Trophoblast cell (in vitro differentiated cells and primary cell): Measurements from ENCODE around the gene KRTAP1-5.

Source experiments
- DNase-seq, 2 donors: peaks; one replicate each; pipeline ENCODE4 v3.0.0-alpha.2; 2016
- H2AFZ ChIP-seq: 2 replicates; pipeline ENCODE4 v1.6.1; 2013; ENCODE audit warnings: low read length, moderate library complexity, mild to moderate bottlenecking; ENCODE audit not compliant: insufficient read depth, poor library complexity
- H2AK5ac ChIP-seq: 2 replicates; pipeline ENCODE4 v1.6.1; 2013; ENCODE audit warnings: mild to moderate bottlenecking, low read length
- H2BK120ac ChIP-seq: 2 replicates; pipeline ENCODE4 v1.6.1; 2013; ENCODE audit warnings: low read length, mild to moderate bottlenecking, moderate library complexity; ENCODE audit not compliant: insufficient read depth, poor library complexity
- H2BK12ac ChIP-seq: 2 replicates; pipeline ENCODE4 v1.6.1; 2013; ENCODE audit warnings: mild to moderate bottlenecking, low read length, moderate library complexity
- H2BK5ac ChIP-seq: 2 replicates; pipeline ENCODE4 v1.6.1; 2013; ENCODE audit warnings: low read length, low read depth, moderate library complexity, mild to moderate bottlenecking; ENCODE audit not compliant: poor library complexity
- H3K14ac ChIP-seq: 2 replicates; pipeline ENCODE4 v1.6.1; 2013; ENCODE audit warnings: mild to moderate bottlenecking, low read length
- H3K18ac ChIP-seq: 2 replicates; pipeline ENCODE4 v1.6.1; 2013; ENCODE audit warnings: mild to moderate bottlenecking, low read length
- H3K23ac ChIP-seq: 2 replicates; pipeline ENCODE4 v1.6.1; 2013; ENCODE audit warnings: low read length
- H3K27ac ChIP-seq: 2 replicates; pipeline ENCODE4 v1.5.1; 2013; ENCODE audit warnings: low read depth, mild to moderate bottlenecking, inconsistent platforms, low read length, moderate library complexity
- H3K27me3 ChIP-seq: 2 replicates; pipeline ENCODE4 v1.6.1; 2013; ENCODE audit warnings: inconsistent platforms, mild to moderate bottlenecking, low read length, moderate library complexity; ENCODE audit not compliant: insufficient read depth
- H3K36me3 ChIP-seq, 2 experiments: 1 replicate in 1 of 2; 2 replicates in 1 of 2; pipeline ENCODE4 v1.6.1; 2013; ENCODE audit warnings: low read length in 2 of 2, mild to moderate bottlenecking in 2 of 2, moderate library complexity in 1 of 2; ENCODE audit not compliant: insufficient read depth in 2 of 2, control insufficient read depth in 1 of 2
- H3K4ac ChIP-seq: 2 replicates; pipeline ENCODE4 v1.6.1; 2013; ENCODE audit warnings: low read depth, mild to moderate bottlenecking, low read length, moderate library complexity
- H3K4me1 ChIP-seq, 2 experiments: 1 replicate in 1 of 2; 2 replicates in 1 of 2; pipeline ENCODE4 v1.6.1; 2013; ENCODE audit warnings: low read length in 2 of 2, mild to moderate bottlenecking in 2 of 2, moderate library complexity in 1 of 2; ENCODE audit not compliant: insufficient read depth in 2 of 2, control insufficient read depth in 1 of 2
- H3K4me2 ChIP-seq: 2 replicates; pipeline ENCODE4 v1.6.1; 2013; ENCODE audit warnings: inconsistent platforms, mild to moderate bottlenecking, low read length, moderate library complexity
- H3K4me3 ChIP-seq: 2 replicates; pipeline ENCODE4 v1.5.1; 2013; ENCODE audit warnings: mild to moderate bottlenecking, low read depth, low read length, inconsistent platforms
- H3K79me1 ChIP-seq: one replicate; pipeline ENCODE4 v1.6.1; 2013; ENCODE audit warnings: low read length
- H3K79me2 ChIP-seq: 2 replicates; pipeline ENCODE4 v1.6.1; 2013; ENCODE audit warnings: low read length, mild to moderate bottlenecking; ENCODE audit not compliant: control insufficient read depth, insufficient read depth, poor library complexity
- H3K9ac ChIP-seq: 2 replicates; pipeline ENCODE4 v1.6.1; 2013; ENCODE audit warnings: mild to moderate bottlenecking, low read length
- H3K9me3 ChIP-seq: 2 replicates; pipeline ENCODE4 v1.6.1; 2013; ENCODE audit warnings: low read depth, mild to moderate bottlenecking, control low read depth, inconsistent platforms, low read length; ENCODE audit not compliant: insufficient read depth
- H4K12ac ChIP-seq: 2 replicates; pipeline ENCODE4 v1.6.1; 2013; ENCODE audit warnings: low read depth, mild to moderate bottlenecking, low read length, moderate library complexity
- H4K8ac ChIP-seq: 2 replicates; pipeline ENCODE4 v1.6.1; 2013; ENCODE audit warnings: low read depth, mild to moderate bottlenecking, low read length, moderate library complexity
- H4K91ac ChIP-seq: one replicate; pipeline ENCODE4 v1.6.1; 2013; ENCODE audit warnings: low read depth, mild to moderate bottlenecking, low read length, moderate library complexity
- WGBS: extraction: QIAGEN DNeasy Blood & Tissue Kit; methylation state at CpG from one replicate; pipeline ENCODE4 v1.1.7; 2013; ENCODE audit warnings: missing lambda C conversion rate; ENCODE audit not compliant: insufficient read length, insufficient coverage; ENCODE audit errors: extremely low coverage; 5-methylcytosine and 5-hydroxymethylcytosine counted together

KRTAP1-5 gene

GRCh38 chr17:41015454-41015853 is 11.6 kb downstream of the KRTAP1-5 start:
- WGBS: no CpG with 5 or more reads among the region's 7 CpGs
- Histone ChIP-seq H2BK5ac (no peak overlapping the region), H3K4ac (no peak overlapping the region), H3K23ac (no peak overlapping the region), H3K4me1 (no peaks in the 10 kb centered on the region), H3K4me3 (no peak overlapping the region), H3K27me3 (no peaks in the 10 kb centered on the region), H3K9me3 (no peaks in the 10 kb centered on the region), H2BK120ac (no peak overlapping the region), H3K36me3 (no peaks in the 10 kb centered on the region), H3K27ac (no peak overlapping the region), H3K79me2 (no peaks in the 10 kb centered on the region), H2AFZ (no peak overlapping the region), H3K14ac (no peak overlapping the region), H3K4me2 (no peak overlapping the region), H3K79me1 (no peaks in the 10 kb centered on the region), H4K91ac (no peak overlapping the region), H2BK12ac (no peak overlapping the region), H3K18ac (no peak overlapping the region), H4K12ac (no peak overlapping the region), H4K8ac (no peak overlapping the region), H2AK5ac (no peak overlapping the region), H3K9ac (no peak overlapping the region)
- DNase-seq: no peak

DNA sequence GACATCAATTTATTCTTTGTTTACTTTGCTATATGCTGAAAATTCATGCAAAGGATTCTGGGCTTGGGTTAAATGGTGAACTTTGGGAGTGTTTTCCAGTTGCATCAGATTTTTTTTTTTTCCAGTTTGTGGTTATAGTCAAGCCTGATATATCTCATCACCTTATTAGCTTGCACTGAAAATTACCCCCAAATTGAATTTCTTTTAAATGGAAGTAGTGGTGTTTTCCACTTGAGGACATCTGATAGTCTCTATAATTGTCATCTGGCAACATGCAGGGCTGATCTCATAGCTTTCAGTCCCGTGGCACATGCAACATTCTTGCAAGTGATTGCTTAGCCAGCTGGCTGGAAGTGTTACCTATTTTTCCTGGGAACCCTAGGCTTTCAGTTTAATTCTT is 13.4 kb downstream of the KRTAP1-5 start:
- H3K79me1 ChIP-seq: peaks cover 2% of the 10 kb centered on the region
- H3K4me3 ChIP-seq: no peak overlapping the region
- H3K9me3 ChIP-seq: no peaks in the 10 kb centered on the region
- H3K4me1 ChIP-seq: peaks cover 4% of the 10 kb centered on the region in 2 experiments
- H2BK12ac ChIP-seq: no peak overlapping the region
- no peak overlapping the region for H3K4me2 ChIP-seq
- no peak overlapping the region for H2AFZ ChIP-seq
- DNase-seq: no peak
- no peak overlapping the region for H4K12ac ChIP-seq
- H2BK5ac ChIP-seq: no peak overlapping the region
- H2BK120ac ChIP-seq: no peak overlapping the region
- H3K23ac ChIP-seq: no peak overlapping the region
- no peak overlapping the region for H4K91ac ChIP-seq
- H3K79me2 ChIP-seq: no peaks in the 10 kb centered on the region
- H3K14ac ChIP-seq: no peak overlapping the region
- no peak overlapping the region for H3K9ac ChIP-seq
- H2AK5ac ChIP-seq: no peak overlapping the region
- H3K27ac ChIP-seq: no peak overlapping the region
- H3K36me3 ChIP-seq: no peaks in the 10 kb centered on the region
- no peaks in the 10 kb centered on the region for H3K27me3 ChIP-seq
- no CpG with 5 or more reads among the region's 1 CpG for WGBS
- no peak overlapping the region for H4K8ac ChIP-seq
- no peak overlapping the region for H3K18ac ChIP-seq
- no peak overlapping the region for H3K4ac ChIP-seq

DNA sequence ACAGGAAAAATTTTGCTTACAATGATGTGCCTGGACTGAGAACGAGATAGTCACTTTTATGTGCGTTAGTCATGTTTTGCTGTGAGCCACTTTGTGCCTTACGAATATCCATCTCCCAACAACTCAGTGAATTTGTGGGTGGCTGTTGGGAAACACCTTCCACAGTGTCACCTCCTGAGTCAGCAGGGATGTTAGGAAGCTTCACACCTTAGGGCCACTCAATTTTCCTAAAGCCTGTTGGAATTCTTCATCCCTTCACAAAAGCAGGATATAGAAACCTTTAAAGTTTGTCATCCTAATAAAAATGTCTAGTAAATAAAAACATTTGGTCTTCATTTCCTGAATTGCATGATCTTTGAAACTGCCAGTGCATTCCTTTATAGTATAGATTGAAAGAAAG is 13.8 kb downstream of the KRTAP1-5 start:
- Histone ChIP-seq H3K4ac (no peak overlapping the region), H2BK12ac (no peak overlapping the region), H3K4me3 (no peak overlapping the region), H2BK5ac (no peak overlapping the region), H3K4me1 (peaks cover 4% of the 10 kb centered on the region in 2 experiments), H3K14ac (no peak overlapping the region), H3K79me2 (no peaks in the 10 kb centered on the region), H4K8ac (no peak overlapping the region), H3K27ac (no peak overlapping the region), H3K27me3 (no peaks in the 10 kb centered on the region), H3K4me2 (no peak overlapping the region), H3K23ac (no peak overlapping the region), H3K9ac (no peak overlapping the region), H2BK120ac (no peak overlapping the region), H4K91ac (no peak overlapping the region), H3K18ac (no peak overlapping the region), H3K36me3 (no peaks in the 10 kb centered on the region), H3K9me3 (no peaks in the 10 kb centered on the region), H2AFZ (no peak overlapping the region), H2AK5ac (no peak overlapping the region), H4K12ac (no peak overlapping the region), H3K79me1 (peaks cover 2% of the 10 kb centered on the region)
- no CpG with 5 or more reads among the region's 3 CpGs for WGBS
- no peak for DNase-seq

DNA sequence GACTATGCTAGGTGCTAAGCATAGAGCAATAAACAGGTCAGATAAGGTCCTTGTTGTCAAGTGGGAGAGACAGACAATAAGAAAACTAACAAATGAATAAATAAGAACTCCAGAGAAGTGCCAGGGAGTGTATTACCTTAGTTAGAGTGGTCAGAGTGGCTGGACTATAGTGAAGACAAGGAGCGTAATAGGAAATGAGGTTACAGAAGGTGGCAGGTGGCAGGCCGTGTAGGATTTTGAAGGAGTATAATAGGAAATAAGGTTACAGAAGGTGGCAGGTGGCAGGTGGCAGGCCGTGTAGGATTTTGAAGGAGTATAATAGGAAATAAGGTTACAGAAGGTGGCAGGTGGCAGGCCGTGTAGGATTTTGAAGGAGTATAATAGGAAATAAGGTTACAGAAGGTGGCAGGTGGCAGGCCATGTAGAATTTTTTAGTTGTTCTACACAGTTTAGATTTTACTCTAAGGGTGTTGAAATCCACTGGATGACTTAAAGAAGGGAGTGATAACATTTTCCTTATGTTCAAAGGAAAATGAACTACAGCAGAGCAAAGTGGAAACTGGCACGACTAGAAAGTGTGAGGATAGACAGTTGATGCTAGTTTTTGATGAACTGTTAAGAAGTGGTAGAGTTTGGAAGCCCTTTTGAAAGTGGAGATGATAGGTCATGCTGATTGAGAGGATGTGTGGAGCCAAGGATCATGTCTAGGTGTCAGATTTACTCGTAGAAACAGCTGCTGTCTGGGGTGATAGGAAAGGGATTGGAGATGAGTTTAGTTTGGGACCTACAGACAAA is 14.5 kb downstream of the KRTAP1-5 start:
- Histone ChIP-seq H2BK12ac (no peak overlapping the region), H3K9me3 (no peaks in the 10 kb centered on the region), H3K14ac (no peak overlapping the region), H3K36me3 (no peaks in the 10 kb centered on the region), H3K79me1 (peaks cover 2% of the 10 kb centered on the region), H3K4me3 (no peak overlapping the region), H2AK5ac (no peak overlapping the region), H3K27ac (no peak overlapping the region), H3K4ac (no peak overlapping the region), H2BK5ac (no peak overlapping the region), H3K79me2 (no peaks in the 10 kb centered on the region), H3K27me3 (no peaks in the 10 kb centered on the region), H3K18ac (no peak overlapping the region), H4K12ac (no peak overlapping the region), H3K4me2 (no peak overlapping the region), H2BK120ac (no peak overlapping the region), H4K8ac (no peak overlapping the region), H3K23ac (no peak overlapping the region), H2AFZ (no peak overlapping the region), H3K4me1 (peaks cover 4% of the 10 kb centered on the region in 2 experiments), H4K91ac (no peak overlapping the region), H3K9ac (no peak overlapping the region)
- no peak for DNase-seq
- no CpG with 5 or more reads among the region's 6 CpGs for WGBS
